ENCODE measurements around the gene FOXN4. TPM values are rescaled to one million over a fixed set of nuclear protein-coding genes. Genes with fewer than 3 reads are reported as not detected.

Gene FOXN4
- total and polyA plus RNA-seq, 3 experiments from 2014 or later: not detected

DNA sequence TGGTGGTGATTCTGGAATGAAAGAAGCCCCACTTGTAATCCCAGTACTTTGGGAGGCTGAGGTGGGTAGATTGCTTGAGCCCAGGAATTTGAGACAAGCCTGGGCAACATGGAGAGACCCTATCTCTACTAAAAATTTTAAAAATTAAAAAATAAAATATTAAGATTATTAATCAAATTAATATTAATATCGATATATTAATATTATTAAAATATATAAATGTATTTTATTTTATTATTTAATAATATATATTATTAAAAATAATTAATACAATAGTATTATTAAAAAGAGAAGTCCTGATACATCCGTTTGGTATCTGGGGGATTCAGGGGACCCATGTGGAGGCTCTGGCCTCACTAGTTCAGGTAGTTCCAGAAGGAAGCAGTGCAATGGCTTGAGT lies 68.7 kb downstream of the FOXN4 start:
- H3K27ac Mint-ChIP-seq: no peak overlapping the region

DNA sequence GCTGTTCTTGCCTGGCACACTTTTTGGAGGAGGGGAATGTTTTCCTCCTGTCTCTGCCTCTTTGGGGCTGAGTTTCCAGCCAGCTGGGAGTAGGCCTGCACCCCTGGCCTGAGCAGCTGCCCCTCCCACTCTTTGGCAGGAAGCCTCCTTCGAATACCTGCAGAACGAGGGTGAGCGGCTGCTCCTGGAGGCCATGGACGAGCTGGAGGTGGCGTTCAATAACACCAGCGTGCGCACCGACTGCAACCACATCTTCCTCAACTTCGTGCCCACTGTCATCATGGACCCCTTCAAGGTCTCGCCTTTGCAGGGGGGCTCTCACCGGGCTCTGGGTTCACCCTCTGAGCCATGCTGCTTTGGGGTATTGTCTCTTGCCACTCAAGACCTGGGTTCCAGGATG lies 69.4 kb downstream of the FOXN4 start:
- Histone ChIP-seq H3K4me1 (ENCODE audit: insufficient read depth, low read length) (no peaks in the 10 kb centered on the region), H3K4me3 (ENCODE audit: low read length) (no peak overlapping the region), H3K27ac (ENCODE audit: low read depth, low read length) (no peak overlapping the region), H3K9me3 (ENCODE audit: low read length) (no peaks in the 10 kb centered on the region), H3K36me3 (ENCODE audit: insufficient read depth, low read length) (peaks cover 9% of the 10 kb centered on the region), H3K27me3 (ENCODE audit: insufficient read depth, low read length, poor library complexity, severe bottlenecking) (no peaks in the 10 kb centered on the region)
- H3K4me1 Mint-ChIP-seq: no peaks in the 10 kb centered on the region
- no peaks in the 10 kb centered on the region for H3K27me3 Mint-ChIP-seq
- ChIA-PET POLR2A (no interaction called here), CTCF (no interaction called here)
- H3K9me3 Mint-ChIP-seq: no peaks in the 10 kb centered on the region
- DNase-seq: no peak
- H3K27ac Mint-ChIP-seq: no peak overlapping the region
- no peak overlapping the region for H3K4me3 Mint-ChIP-seq
- H3K36me3 Mint-ChIP-seq: peaks cover 3 to 73% (median 30%) of the 10 kb centered on the region in 3 donors

More for the DNA sequence above, 68.7 kb downstream of the FOXN4 start:
- Histone ChIP-seq H3K9me3 (ENCODE audit: low read length) (no peaks in the 10 kb centered on the region), H3K36me3 (ENCODE audit: insufficient read depth, low read length) (peaks cover 9% of the 10 kb centered on the region), H3K4me1 (ENCODE audit: insufficient read depth, low read length) (no peaks in the 10 kb centered on the region), H3K4me3 (ENCODE audit: low read length) (no peak overlapping the region), H3K27me3 (ENCODE audit: insufficient read depth, low read length, poor library complexity, severe bottlenecking) (no peaks in the 10 kb centered on the region), H3K27ac (ENCODE audit: low read depth, low read length) (no peak overlapping the region)
- POLR2A ChIA-PET: no interaction called here
- DNase-seq: no peak
- Mint-ChIP-seq H3K27me3 (no peaks in the 10 kb centered on the region), H3K36me3 (peaks cover 3 to 72% (median 30%) of the 10 kb centered on the region in 3 donors), H3K4me3 (no peak overlapping the region), H3K4me1 (no peaks in the 10 kb centered on the region), H3K9me3 (no peaks in the 10 kb centered on the region)
- CTCF ChIA-PET: no interaction called here

DNA sequence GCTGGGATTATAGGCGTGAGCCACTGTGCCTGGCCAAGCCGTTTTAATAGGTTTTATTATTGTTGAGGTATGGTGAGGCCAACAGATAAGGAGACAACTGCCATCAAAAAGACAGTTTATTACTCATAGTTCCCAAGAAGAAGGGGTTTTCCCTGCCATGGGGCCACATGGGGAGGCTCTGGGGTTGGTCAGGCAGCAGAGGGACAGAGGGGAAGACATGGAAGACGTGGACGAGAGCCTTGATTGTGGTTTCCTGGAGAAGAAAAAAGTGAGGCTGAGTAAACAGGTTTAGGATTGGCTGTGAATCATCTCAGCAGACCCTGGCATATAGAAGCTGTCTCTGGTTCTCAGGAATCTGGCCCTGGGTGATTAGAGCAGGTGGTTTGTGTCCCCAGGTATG lies 69.9 kb downstream of the FOXN4 start:
- Histone ChIP-seq H3K27me3 (ENCODE audit: insufficient read depth, low read length, poor library complexity, severe bottlenecking) (no peaks in the 10 kb centered on the region), H3K36me3 (ENCODE audit: insufficient read depth, low read length) (peaks cover 6% of the 10 kb centered on the region), H3K4me1 (ENCODE audit: insufficient read depth, low read length) (no peaks in the 10 kb centered on the region), H3K4me3 (ENCODE audit: low read length) (no peak overlapping the region), H3K9me3 (ENCODE audit: low read length) (no peaks in the 10 kb centered on the region), H3K27ac (ENCODE audit: low read depth, low read length) (no peak overlapping the region)
- H3K9me3 Mint-ChIP-seq: no peaks in the 10 kb centered on the region
- CTCF ChIA-PET: no interaction called here
- H3K4me3 Mint-ChIP-seq: no peak overlapping the region
- no peak overlapping the region for H3K27ac Mint-ChIP-seq
- peaks cover 3 to 75% (median 29%) of the 10 kb centered on the region in 3 donors for H3K36me3 Mint-ChIP-seq
- DNase-seq: no peak
- POLR2A ChIA-PET: no interaction called here
- no peaks in the 10 kb centered on the region for H3K27me3 Mint-ChIP-seq
- H3K4me1 Mint-ChIP-seq: no peaks in the 10 kb centered on the region

DNA sequence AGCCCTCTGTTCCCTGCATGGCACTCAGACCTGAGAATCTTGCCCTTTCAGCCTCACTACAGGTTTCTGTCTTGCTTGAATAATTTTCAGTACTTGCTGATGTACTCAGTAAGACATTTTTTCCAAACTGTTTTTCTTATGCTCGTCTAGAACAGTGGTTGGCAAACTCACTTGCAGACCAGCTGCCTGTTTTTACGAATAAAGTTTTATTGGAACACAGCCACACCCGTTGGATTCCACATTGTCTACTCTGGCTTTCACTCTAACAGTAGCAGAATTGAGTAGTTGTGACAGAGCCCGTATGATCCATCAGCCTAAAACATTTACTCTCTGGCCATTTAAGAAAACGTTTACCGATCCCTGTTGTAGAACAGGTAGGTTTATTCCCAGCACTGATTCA lies 72.8 kb downstream of the FOXN4 start:
- ChIA-PET POLR2A (no interaction called here), CTCF (no interaction called here)
- H3K9me3 Mint-ChIP-seq: no peaks in the 10 kb centered on the region
- no peaks in the 10 kb centered on the region for H3K4me1 ChIP-seq (ENCODE audit: insufficient read depth, low read length)
- no peak overlapping the region for H3K27ac ChIP-seq (ENCODE audit: low read depth, low read length)
- no peaks in the 10 kb centered on the region for H3K9me3 ChIP-seq (ENCODE audit: low read length)
- H3K36me3 ChIP-seq (ENCODE audit: insufficient read depth, low read length): peaks cover 5% of the 10 kb centered on the region
- no peak for DNase-seq
- H3K4me3 ChIP-seq (ENCODE audit: low read length): no peak overlapping the region
- H3K36me3 Mint-ChIP-seq: peaks cover 3 to 79% (median 20%) of the 10 kb centered on the region in 3 donors
- no peaks in the 10 kb centered on the region for H3K27me3 ChIP-seq (ENCODE audit: insufficient read depth, low read length, poor library complexity, severe bottlenecking)
- no peak overlapping the region for H3K4me3 Mint-ChIP-seq
- H3K27me3 Mint-ChIP-seq: no peaks in the 10 kb centered on the region
- no peak overlapping the region for H3K27ac Mint-ChIP-seq
- H3K4me1 Mint-ChIP-seq: no peaks in the 10 kb centered on the region

DNA sequence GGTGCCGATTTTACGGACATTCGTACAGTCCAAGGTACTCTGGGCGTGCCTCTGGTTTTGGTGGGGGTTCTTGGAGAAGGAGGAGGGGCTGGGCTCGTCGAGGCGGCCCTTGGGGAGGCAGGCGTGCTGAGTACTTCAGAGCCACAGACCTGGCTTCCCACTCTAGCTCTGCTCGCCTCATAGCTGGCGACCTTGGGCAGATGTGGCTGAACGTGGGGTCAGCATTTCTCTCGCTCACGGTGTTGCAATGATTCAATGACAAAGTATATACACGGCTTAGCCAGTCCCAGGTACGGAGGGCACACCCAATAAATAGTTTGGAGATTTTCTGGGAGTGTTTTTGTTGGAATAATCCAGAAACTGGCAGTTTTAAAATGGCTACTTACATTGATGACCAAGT lies 75.1 kb downstream of the FOXN4 start:
- no peak for DNase-seq
- ChIA-PET CTCF (no interaction called here), POLR2A (no interaction called here)
- Histone ChIP-seq H3K4me1 (ENCODE audit: insufficient read depth, low read length) (no peaks in the 10 kb centered on the region), H3K9me3 (ENCODE audit: low read length) (no peaks in the 10 kb centered on the region), H3K36me3 (ENCODE audit: insufficient read depth, low read length) (no peaks in the 10 kb centered on the region), H3K27ac (ENCODE audit: low read depth, low read length) (no peak overlapping the region), H3K4me3 (ENCODE audit: low read length) (no peak overlapping the region), H3K27me3 (ENCODE audit: insufficient read depth, low read length, poor library complexity, severe bottlenecking) (no peaks in the 10 kb centered on the region)
- no peak overlapping the region for H3K4me3 Mint-ChIP-seq
- H3K4me1 Mint-ChIP-seq: no peaks in the 10 kb centered on the region
- H3K27ac Mint-ChIP-seq: no peak overlapping the region
- peaks cover 0 to 76% (median 19%) of the 10 kb centered on the region in 3 donors for H3K36me3 Mint-ChIP-seq
- H3K9me3 Mint-ChIP-seq: no peaks in the 10 kb centered on the region
- H3K27me3 Mint-ChIP-seq: no peaks in the 10 kb centered on the region

DNA sequence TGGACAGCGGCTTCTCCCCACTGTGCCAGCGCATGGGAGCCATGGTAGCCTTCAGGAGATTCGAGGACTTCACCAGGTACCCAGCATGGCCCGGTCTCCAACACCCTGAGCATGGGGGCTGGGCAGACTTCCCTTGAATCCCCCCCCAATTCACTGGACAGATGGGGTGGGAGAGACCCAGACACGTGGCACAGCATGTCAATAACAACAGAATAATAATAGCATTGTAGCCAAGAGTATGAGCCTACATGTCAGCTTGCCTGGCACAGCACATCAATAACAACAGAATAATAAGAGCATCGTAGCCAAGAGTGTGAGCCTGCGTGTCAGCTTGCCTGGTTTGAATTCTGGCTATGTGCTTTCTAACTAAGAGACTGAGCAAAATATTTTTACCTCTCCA lies 76.4 kb downstream of the FOXN4 start:
- Histone ChIP-seq H3K4me3 (ENCODE audit: low read length) (no peak overlapping the region), H3K9me3 (ENCODE audit: low read length) (no peaks in the 10 kb centered on the region), H3K27ac (ENCODE audit: low read depth, low read length) (no peak overlapping the region), H3K27me3 (ENCODE audit: insufficient read depth, low read length, poor library complexity, severe bottlenecking) (no peaks in the 10 kb centered on the region), H3K36me3 (ENCODE audit: insufficient read depth, low read length) (no peaks in the 10 kb centered on the region), H3K4me1 (ENCODE audit: insufficient read depth, low read length) (no peaks in the 10 kb centered on the region)
- POLR2A ChIA-PET: no interaction called here
- Mint-ChIP-seq H3K27ac (no peak overlapping the region), H3K4me3 (no peak overlapping the region), H3K9me3 (no peaks in the 10 kb centered on the region), H3K4me1 (no peaks in the 10 kb centered on the region), H3K36me3 (peaks cover 0 to 78% (median 19%) of the 10 kb centered on the region in 3 donors), H3K27me3 (no peaks in the 10 kb centered on the region)
- CTCF ChIA-PET: no interaction called here
- DNase-seq: no peak

DNA sequence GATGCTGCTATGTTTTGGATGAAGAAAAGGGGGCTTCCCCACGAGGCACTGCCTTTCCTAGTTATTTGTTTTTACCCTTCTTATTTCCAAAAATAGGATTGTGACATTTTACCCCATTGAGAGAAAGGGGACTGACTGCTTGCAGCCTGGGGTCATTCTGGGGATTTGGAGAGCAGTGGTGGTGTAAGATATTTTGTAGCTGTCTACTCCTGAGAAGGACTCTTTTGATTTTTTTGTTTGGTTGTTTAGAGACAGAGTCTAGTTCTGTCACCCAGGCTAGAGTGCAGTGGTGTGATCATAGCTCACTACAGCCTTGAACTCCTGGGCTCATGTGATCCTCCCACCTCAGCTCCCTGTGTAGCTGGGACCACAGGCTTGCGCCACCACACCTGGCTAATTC lies 78.9 kb downstream of the FOXN4 start:
- peak overlapping the region in 1 of 8 donors; percentile 29 for H3K27ac Mint-ChIP-seq
- no peaks in the 10 kb centered on the region for H3K4me1 Mint-ChIP-seq
- Histone ChIP-seq H3K27ac (ENCODE audit: low read depth, low read length) (no peak overlapping the region), H3K9me3 (ENCODE audit: low read length) (no peaks in the 10 kb centered on the region), H3K36me3 (ENCODE audit: insufficient read depth, low read length) (no peaks in the 10 kb centered on the region), H3K27me3 (ENCODE audit: insufficient read depth, low read length, poor library complexity, severe bottlenecking) (no peaks in the 10 kb centered on the region), H3K4me3 (ENCODE audit: low read length) (no peak overlapping the region), H3K4me1 (ENCODE audit: insufficient read depth, low read length) (no peaks in the 10 kb centered on the region)
- H3K27me3 Mint-ChIP-seq: no peaks in the 10 kb centered on the region
- ChIA-PET CTCF (no interaction called here), POLR2A (no interaction called here)
- no peak for DNase-seq
- no peak overlapping the region for H3K4me3 Mint-ChIP-seq
- H3K36me3 Mint-ChIP-seq: peaks cover 0 to 71% (median 10%) of the 10 kb centered on the region in 3 donors
- no peaks in the 10 kb centered on the region for H3K9me3 Mint-ChIP-seq

DNA sequence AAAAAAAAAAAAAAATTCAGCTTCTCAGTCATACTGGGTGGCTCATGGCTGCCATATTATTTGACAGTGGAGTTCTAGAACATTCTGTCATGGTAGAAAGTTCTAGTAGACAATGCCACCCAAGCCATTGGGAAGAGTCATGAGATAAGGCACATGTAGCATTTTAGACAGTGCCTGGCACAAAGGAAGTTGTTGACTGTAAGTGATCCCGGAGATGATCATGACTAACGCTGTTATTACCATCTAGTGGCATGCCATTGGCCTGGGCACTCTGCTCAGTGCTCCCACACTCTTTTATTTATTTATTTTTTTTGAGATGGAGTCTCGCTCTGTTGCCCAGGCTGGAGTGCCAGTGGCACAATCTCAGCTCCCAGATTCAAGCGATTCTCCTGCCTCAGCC lies 80.4 kb downstream of the FOXN4 start:
- Mint-ChIP-seq H3K27me3 (no peaks in the 10 kb centered on the region), H3K4me3 (no peak overlapping the region), H3K27ac (no peak overlapping the region), H3K4me1 (no peaks in the 10 kb centered on the region), H3K9me3 (no peaks in the 10 kb centered on the region), H3K36me3 (peaks cover 0 to 71% (median 20%) of the 10 kb centered on the region in 3 donors)
- Histone ChIP-seq H3K36me3 (ENCODE audit: insufficient read depth, low read length) (no peaks in the 10 kb centered on the region), H3K9me3 (ENCODE audit: low read length) (no peaks in the 10 kb centered on the region), H3K4me3 (ENCODE audit: low read length) (no peak overlapping the region), H3K4me1 (ENCODE audit: insufficient read depth, low read length) (no peaks in the 10 kb centered on the region), H3K27ac (ENCODE audit: low read depth, low read length) (no peak overlapping the region), H3K27me3 (ENCODE audit: insufficient read depth, low read length, poor library complexity, severe bottlenecking) (no peaks in the 10 kb centered on the region)
- ChIA-PET POLR2A (no interaction called here), CTCF (no interaction called here)
- no peak for DNase-seq

All from CD8-positive, alpha-beta memory T cell (primary cell).